K562 (cell line): Measurements from ENCODE around the gene ZNF48. TPM values are rescaled to one million over a fixed set of nuclear protein-coding genes. Genes with fewer than 3 reads are reported as not detected.

Experiments
- BCOR ChIP-seq: fragments of 450-650 bp; IDR thresholded peaks from 2 replicates; pipeline ENCODE4 v1.6.1; 2016
- JUND ChIP-seq, 2 experiments: IDR thresholded peaks; 2 replicates in 1 of 2; 3 replicates in 1 of 2; pipeline ENCODE4 v1.6.1; 2011; ENCODE audit warnings: borderline replicate concordance in 2 of 2, low read depth in 2 of 2, low read length in 2 of 2, improper control_type of control experiment in 1 of 2, missing biosample characterization in 1 of 2, missing genetic modification characterization in 1 of 2, missing genetic modification reagents in 1 of 2
- MAZ ChIP-seq, 2 experiments: fragments of 450-650 bp in 1 of 2; sonication (generic) in 1 of 2; formaldehyde crosslinking; IDR thresholded peaks in 1 of 2; conservative IDR thresholded peaks in 1 of 2; 2 replicates each; pipeline versions ENCODE4 v1.4.0 to v1.5.0; 2020; ENCODE audit warnings: mild to moderate bottlenecking in 1 of 2, missing genetic modification reagents in 1 of 2
- PCBP1 ChIP-seq: fragments of 200-400 bp; formaldehyde crosslinking; IDR thresholded peaks from 2 replicates; pipeline ENCODE4 v1.6.1; 2018; ENCODE audit warnings: mild to moderate bottlenecking, low read depth, low read length; ENCODE audit not compliant: poor library complexity, severe bottlenecking
- SIN3A ChIP-seq, 2 experiments: fragments of 150-350 bp in 1 of 2; IDR thresholded peaks; 2 replicates each; pipeline ENCODE4 v1.6.1; 2011 to 2016; ENCODE audit warnings: borderline replicate concordance in 2 of 2, low read depth in 2 of 2, low read length in 2 of 2, mild to moderate bottlenecking in 2 of 2, moderate library complexity in 2 of 2; ENCODE audit not compliant: control insufficient read depth in 1 of 2
- STAG1 ChIP-seq: sonication (generic); formaldehyde crosslinking; IDR thresholded peaks from 2 replicates; pipeline ENCODE4 v1.5.0; 2020; ENCODE audit warnings: missing genetic modification reagents, borderline replicate concordance
- polyA plus RNA-seq, 8 experiments: library from polyadenylated mRNA; depleted of rRNA in 4 of 8; stranded (reverse) in 5 of 8; unstranded in 3 of 8; fragments of >200 nt; fragmentation: Nextera tagmentation in 2 of 8; fragmentation: Illumina TruSeq in 1 of 8; extraction: Ambion mirVana in 2 of 8; extraction: Trizol in 1 of 8; gene quantifications; 2 replicates each; pipeline versions ENCODE4 v1.2.1 to v1.2.3, GENCODE V29; 2011 to 2014; ENCODE audit warnings: inconsistent platforms in 1 of 8, missing spikeins in 1 of 8
- total RNA-seq, 7 experiments: library from RNA; depleted of rRNA in 6 of 7; stranded (reverse); fragments of >200 nt in 6 of 7; fragmentation: Illumina TruSeq in 2 of 7; extraction: Trizol in 2 of 7; gene quantifications; 2 replicates each; pipeline versions ENCODE4 v1.2.1 to v1.2.3, GENCODE V29; 2011 to 2021; ENCODE audit warnings: low replicate concordance in 1 of 7
- TF ChIP-seq, protein P1 (sequence below), 2 experiments: IDR thresholded peaks; 2 replicates each; pipeline ENCODE4 v1.6.1; 2012; ENCODE audit warnings: improper control_type of control experiment in 2 of 2, low read depth in 2 of 2, low read length in 2 of 2, borderline replicate concordance in 1 of 2
- TF ChIP-seq, protein P2 (sequence below), 2 experiments: fragments of 450-650 bp; formaldehyde crosslinking in 1 of 2; IDR thresholded peaks; 2 replicates each; pipeline versions ENCODE4 v1.4.0 to v1.6.1; 2014 to 2020; ENCODE audit warnings: mild to moderate bottlenecking in 2 of 2, borderline replicate concordance in 1 of 2, low read depth in 1 of 2
- TF ChIP-seq, protein P3 (sequence below), 3 experiments: fragments of 200-800 bp in 1 of 3; sonication (Bioruptor generic) in 1 of 3; sonication (generic) in 1 of 3; formaldehyde crosslinking in 1 of 3; IDR thresholded peaks; 2 replicates each; pipeline versions ENCODE4 v1.6.1 to v1.8.0; 2016 to 2022; ENCODE audit warnings: mild to moderate bottlenecking in 2 of 3, missing compliant biosample characterization in 2 of 3, missing genetic modification characterization in 2 of 3, missing genetic modification reagents in 1 of 3
- TF ChIP-seq, protein P4 (sequence below): sonication (generic); formaldehyde crosslinking; IDR thresholded peaks from 2 replicates; pipeline ENCODE4 v1.9.0; 2022; ENCODE audit warnings: mild to moderate bottlenecking, missing genetic modification reagents

Gene ZNF48
- total and polyA plus RNA-seq, 9 of the 15 experiments (the other 6 are each of a cell fraction or from before 2014, with no cell fraction given): 0.38 to 11.6 (median 4.7) TPM

DNA sequence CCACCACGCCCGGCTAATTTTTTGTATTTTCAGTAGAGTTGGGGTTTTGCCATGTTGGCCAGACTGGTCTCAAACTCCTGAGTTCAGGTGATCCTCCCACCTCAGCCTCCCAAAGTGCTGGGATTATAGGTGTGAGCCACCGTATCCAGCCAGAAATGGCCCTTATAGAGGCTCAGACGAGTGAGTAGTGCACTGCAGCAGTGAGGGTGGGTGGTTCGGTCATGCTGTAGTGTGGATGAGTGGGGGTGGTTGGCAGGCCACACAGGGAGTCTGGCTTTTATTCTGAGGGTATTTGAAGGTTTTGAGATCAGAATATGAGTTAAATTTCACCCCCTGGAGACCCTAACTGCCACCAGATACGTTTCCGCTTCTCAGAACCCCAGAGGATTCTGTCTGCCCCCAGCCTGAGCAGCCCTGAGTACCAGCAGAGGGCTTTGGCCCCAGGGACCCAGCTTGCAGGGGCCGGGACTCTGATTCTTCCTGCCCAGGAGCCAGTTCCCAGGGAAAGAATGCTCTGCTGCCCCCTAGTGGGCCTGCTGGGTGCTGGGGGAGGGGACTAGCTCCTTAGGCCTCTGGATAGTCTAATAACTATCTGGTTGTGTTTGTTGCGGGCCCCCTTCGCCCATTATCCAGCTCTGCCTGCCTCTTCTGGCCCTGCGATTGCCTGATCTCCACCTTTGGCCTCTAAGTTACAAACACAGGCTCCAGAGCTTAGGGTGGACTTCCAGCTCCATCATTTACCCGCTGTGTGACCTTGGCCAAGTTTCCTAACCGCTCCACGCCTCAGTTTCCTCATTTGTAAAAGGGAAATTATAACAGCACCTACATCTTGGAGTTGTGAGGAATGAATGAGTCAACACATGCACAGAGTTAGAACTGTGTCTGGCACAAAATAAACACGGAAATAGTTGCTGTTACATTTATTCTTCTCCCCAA, 14.2 kb downstream of the ZNF48 start (continued):
- TF ChIP-seq, protein P1, sequence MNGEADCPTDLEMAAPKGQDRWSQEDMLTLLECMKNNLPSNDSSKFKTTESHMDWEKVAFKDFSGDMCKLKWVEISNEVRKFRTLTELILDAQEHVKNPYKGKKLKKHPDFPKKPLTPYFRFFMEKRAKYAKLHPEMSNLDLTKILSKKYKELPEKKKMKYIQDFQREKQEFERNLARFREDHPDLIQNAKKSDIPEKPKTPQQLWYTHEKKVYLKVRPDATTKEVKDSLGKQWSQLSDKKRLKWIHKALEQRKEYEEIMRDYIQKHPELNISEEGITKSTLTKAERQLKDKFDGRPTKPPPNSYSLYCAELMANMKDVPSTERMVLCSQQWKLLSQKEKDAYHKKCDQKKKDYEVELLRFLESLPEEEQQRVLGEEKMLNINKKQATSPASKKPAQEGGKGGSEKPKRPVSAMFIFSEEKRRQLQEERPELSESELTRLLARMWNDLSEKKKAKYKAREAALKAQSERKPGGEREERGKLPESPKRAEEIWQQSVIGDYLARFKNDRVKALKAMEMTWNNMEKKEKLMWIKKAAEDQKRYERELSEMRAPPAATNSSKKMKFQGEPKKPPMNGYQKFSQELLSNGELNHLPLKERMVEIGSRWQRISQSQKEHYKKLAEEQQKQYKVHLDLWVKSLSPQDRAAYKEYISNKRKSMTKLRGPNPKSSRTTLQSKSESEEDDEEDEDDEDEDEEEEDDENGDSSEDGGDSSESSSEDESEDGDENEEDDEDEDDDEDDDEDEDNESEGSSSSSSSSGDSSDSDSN (IDR thresholded peaks at IDR 0.05; ENCODE audit: borderline replicate concordance in 1 of 2, low read depth in 2 of 2, low read length in 2 of 2): peak in 1 of 2 experiments; percentile 57; a peak in 1 of 4 replicates
- TF ChIP-seq SIN3A (IDR thresholded peaks at IDR 0.05; ENCODE audit: borderline replicate concordance in 2 of 2, control insufficient read depth in 1 of 2, low read depth in 2 of 2, low read length in 2 of 2) (0 out of 4 replicates have a peak, but pooled peaks of 1 of the 2 experiments have one; percentile 44), MAZ (CRISPR knock-in tag; conservative IDR thresholded peaks at IDR 0.05 in 1 of 2, IDR thresholded peaks at IDR 0.05 in 1 of 2) (peak; percentile 45 to 85; a peak in 3 of 4 replicates), STAG1 (CRISPR knock-in tag) (peak; percentile 87; the same call in 1 of the 2 replicates), JUND (IDR thresholded peaks at IDR 0.05; ENCODE audit: borderline replicate concordance, low read depth, low read length) (peak; percentile 59), JUND (tag; IDR thresholded peaks at IDR 0.05; ENCODE audit: borderline replicate concordance, low read depth, low read length) (no peak; the same call in 2 of the 3 replicates), BCOR (0 out of 2 replicates have a peak, but pooled peaks have one; percentile 35), PCBP1 (no peak)
- TF ChIP-seq, protein P2, sequence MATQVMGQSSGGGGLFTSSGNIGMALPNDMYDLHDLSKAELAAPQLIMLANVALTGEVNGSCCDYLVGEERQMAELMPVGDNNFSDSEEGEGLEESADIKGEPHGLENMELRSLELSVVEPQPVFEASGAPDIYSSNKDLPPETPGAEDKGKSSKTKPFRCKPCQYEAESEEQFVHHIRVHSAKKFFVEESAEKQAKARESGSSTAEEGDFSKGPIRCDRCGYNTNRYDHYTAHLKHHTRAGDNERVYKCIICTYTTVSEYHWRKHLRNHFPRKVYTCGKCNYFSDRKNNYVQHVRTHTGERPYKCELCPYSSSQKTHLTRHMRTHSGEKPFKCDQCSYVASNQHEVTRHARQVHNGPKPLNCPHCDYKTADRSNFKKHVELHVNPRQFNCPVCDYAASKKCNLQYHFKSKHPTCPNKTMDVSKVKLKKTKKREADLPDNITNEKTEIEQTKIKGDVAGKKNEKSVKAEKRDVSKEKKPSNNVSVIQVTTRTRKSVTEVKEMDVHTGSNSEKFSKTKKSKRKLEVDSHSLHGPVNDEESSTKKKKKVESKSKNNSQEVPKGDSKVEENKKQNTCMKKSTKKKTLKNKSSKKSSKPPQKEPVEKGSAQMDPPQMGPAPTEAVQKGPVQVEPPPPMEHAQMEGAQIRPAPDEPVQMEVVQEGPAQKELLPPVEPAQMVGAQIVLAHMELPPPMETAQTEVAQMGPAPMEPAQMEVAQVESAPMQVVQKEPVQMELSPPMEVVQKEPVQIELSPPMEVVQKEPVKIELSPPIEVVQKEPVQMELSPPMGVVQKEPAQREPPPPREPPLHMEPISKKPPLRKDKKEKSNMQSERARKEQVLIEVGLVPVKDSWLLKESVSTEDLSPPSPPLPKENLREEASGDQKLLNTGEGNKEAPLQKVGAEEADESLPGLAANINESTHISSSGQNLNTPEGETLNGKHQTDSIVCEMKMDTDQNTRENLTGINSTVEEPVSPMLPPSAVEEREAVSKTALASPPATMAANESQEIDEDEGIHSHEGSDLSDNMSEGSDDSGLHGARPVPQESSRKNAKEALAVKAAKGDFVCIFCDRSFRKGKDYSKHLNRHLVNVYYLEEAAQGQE (IDR thresholded peaks at IDR 0.05; ENCODE audit: borderline replicate concordance): peak; percentile 85
- TF ChIP-seq, protein P2 (CRISPR knock-in tag; IDR thresholded peaks at IDR 0.05; ENCODE audit: low read depth): no peak
- TF ChIP-seq, protein P3, sequence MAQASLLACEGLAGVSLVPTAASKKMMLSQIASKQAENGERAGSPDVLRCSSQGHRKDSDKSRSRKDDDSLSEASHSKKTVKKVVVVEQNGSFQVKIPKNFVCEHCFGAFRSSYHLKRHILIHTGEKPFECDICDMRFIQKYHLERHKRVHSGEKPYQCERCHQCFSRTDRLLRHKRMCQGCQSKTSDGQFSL (CRISPR knock-in tag; IDR thresholded peaks at IDR 0.05): 0 out of 2 replicates have a peak, but pooled peaks have one; percentile 51
- TF ChIP-seq, protein P3 (tag; IDR thresholded peaks at IDR 0.05): no peak
- TF ChIP-seq, protein P4, sequence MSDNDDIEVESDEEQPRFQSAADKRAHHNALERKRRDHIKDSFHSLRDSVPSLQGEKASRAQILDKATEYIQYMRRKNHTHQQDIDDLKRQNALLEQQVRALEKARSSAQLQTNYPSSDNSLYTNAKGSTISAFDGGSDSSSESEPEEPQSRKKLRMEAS (CRISPR knock-in tag): 0 out of 2 replicates have a peak, but pooled peaks have one; percentile 37
